Osteoblast (primary cell): ENCODE results near the gene HDAC9. TPM values are rescaled to one million over a fixed set of nuclear protein-coding genes. Genes with fewer than 3 reads are reported as not detected.
A peak's percentile ranks its signal among the peaks of the same experiment; 100 is the strongest.

ENCODE experiments used
- DNase-seq: peaks from one replicate; pipeline ENCODE4 v3.0.0; 2011; ENCODE audit warnings: low spot score, mixed read lengths; ENCODE audit not compliant: insufficient read length; ENCODE audit errors: missing footprints
- H2AFZ ChIP-seq: 2 replicates; pipeline ENCODE4 v1.6.0; 2011; ENCODE audit warnings: mild to moderate bottlenecking, low read length
- H3K27ac ChIP-seq: 2 replicates; pipeline ENCODE4 v1.5.1; 2011; ENCODE audit warnings: mild to moderate bottlenecking, low read depth, low read length, moderate library complexity
- H3K27me3 ChIP-seq: 2 replicates; pipeline ENCODE4 v1.6.0; 2012; ENCODE audit warnings: mild to moderate bottlenecking, control low read depth, inconsistent platforms, low read length, moderate library complexity; ENCODE audit not compliant: insufficient read depth
- H3K36me3 ChIP-seq: 2 replicates; pipeline ENCODE4 v1.5.1; 2011; ENCODE audit warnings: mild to moderate bottlenecking, low read length, control low read depth, moderate library complexity; ENCODE audit not compliant: insufficient read depth
- H3K4me1 ChIP-seq: 2 replicates; pipeline ENCODE4 v1.5.1; 2011; ENCODE audit warnings: mild to moderate bottlenecking, low read length, control low read depth, moderate library complexity; ENCODE audit not compliant: insufficient read depth
- H3K4me2 ChIP-seq: 2 replicates; pipeline ENCODE4 v1.6.0; 2011; ENCODE audit warnings: mild to moderate bottlenecking, low read length; ENCODE audit not compliant: insufficient read depth
- H3K4me3 ChIP-seq: fragments of 200-600 bp; sonication (generic); 3 replicates; pipeline ENCODE4 v1.5.1; 2012; ENCODE audit warnings: mild to moderate bottlenecking, low read length, inconsistent platforms; ENCODE audit not compliant: insufficient read depth
- H3K79me2 ChIP-seq: 2 replicates; pipeline ENCODE4 v1.6.0; 2012; ENCODE audit warnings: mild to moderate bottlenecking, low read length, control low read depth, inconsistent platforms; ENCODE audit not compliant: insufficient read depth
- H3K9me3 ChIP-seq: 2 replicates; pipeline ENCODE4 v1.5.1; 2011; ENCODE audit warnings: low read depth, low read length, control low read depth
- H4K20me1 ChIP-seq: 2 replicates; pipeline ENCODE4 v1.6.0; 2012; ENCODE audit warnings: mild to moderate bottlenecking, low read length, control low read depth; ENCODE audit not compliant: insufficient read depth
- total RNA-seq: library from RNA; depleted of rRNA; stranded (reverse); fragments of >200 nt; gene quantifications from 2 replicates; pipeline ENCODE4 v1.2.3, GENCODE V29; 2012
- TF ChIP-seq, protein P1 (sequence below): IDR thresholded peaks from 2 replicates; pipeline ENCODE4 v1.5.1; 2011; ENCODE audit warnings: mild to moderate bottlenecking, low read depth, low read length, moderate library complexity; ENCODE audit errors: extremely low read depth

The HDAC9 gene
- total RNA-seq, 1 donor = 21.7 TPM

DNA sequence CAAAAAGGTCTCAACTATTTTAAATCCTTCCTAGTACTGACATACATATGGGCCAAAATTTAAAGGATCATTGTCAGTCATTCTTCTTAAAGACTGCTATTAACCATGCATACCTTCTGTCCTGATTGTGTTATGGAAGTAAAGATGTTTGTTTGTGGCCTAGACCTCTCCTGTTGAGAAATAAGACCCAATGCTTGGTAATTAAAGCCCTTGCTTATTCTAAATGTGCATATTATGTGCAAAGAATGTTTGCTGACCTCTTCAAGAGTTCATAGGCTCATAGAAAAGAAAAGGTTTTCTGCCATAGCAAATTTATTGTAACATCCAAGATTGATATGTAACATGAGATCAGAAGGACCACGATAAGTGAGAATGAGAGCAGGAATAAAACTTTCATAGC is 476.3 kb downstream of the HDAC9 start:
- Histone ChIP-seq H4K20me1 (no peaks in the 10 kb centered on the region), H3K27ac (no peak overlapping the region), H3K4me3 (no peak overlapping the region), H3K9me3 (no peaks in the 10 kb centered on the region), H3K27me3 (no peaks in the 10 kb centered on the region), H3K36me3 (no peaks in the 10 kb centered on the region), H3K4me1 (peaks cover 8% of the 10 kb centered on the region), H3K4me2 (no peak overlapping the region), H2AFZ (no peak overlapping the region), H3K79me2 (no peaks in the 10 kb centered on the region)
- no peak for DNase-seq
- TF ChIP-seq, protein P1, sequence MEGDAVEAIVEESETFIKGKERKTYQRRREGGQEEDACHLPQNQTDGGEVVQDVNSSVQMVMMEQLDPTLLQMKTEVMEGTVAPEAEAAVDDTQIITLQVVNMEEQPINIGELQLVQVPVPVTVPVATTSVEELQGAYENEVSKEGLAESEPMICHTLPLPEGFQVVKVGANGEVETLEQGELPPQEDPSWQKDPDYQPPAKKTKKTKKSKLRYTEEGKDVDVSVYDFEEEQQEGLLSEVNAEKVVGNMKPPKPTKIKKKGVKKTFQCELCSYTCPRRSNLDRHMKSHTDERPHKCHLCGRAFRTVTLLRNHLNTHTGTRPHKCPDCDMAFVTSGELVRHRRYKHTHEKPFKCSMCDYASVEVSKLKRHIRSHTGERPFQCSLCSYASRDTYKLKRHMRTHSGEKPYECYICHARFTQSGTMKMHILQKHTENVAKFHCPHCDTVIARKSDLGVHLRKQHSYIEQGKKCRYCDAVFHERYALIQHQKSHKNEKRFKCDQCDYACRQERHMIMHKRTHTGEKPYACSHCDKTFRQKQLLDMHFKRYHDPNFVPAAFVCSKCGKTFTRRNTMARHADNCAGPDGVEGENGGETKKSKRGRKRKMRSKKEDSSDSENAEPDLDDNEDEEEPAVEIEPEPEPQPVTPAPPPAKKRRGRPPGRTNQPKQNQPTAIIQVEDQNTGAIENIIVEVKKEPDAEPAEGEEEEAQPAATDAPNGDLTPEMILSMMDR = no peak

DNA sequence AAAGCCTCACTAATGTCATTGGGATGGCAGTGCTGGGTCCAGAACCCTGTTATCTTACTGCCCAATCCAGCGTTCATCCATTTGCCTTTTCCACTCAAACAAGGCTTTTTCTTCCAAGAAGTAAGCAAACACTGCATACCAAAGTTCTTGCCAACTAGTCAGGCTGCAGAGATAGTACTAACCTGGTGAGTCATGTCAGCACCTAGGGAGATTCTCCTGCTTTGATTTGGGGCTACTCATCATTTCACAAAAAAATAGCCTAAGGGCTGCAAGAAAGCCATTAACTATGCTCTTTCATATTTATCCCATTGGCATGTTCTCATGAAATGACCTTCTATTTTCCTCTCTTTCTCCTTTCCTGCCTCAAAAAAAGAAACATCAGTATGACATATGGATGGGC is 479.3 kb downstream of the HDAC9 start:
- peak; percentile 44 for DNase-seq
- Histone ChIP-seq H3K9me3 (no peaks in the 10 kb centered on the region), H3K4me3 (no peak overlapping the region), H2AFZ (no peak overlapping the region), H3K79me2 (no peaks in the 10 kb centered on the region), H3K27ac (no peak overlapping the region), H3K4me2 (no peak overlapping the region), H4K20me1 (no peaks in the 10 kb centered on the region), H3K27me3 (no peaks in the 10 kb centered on the region), H3K36me3 (no peaks in the 10 kb centered on the region), H3K4me1 (peaks cover 28% of the 10 kb centered on the region)
- TF ChIP-seq, protein P1 = no peak

DNA sequence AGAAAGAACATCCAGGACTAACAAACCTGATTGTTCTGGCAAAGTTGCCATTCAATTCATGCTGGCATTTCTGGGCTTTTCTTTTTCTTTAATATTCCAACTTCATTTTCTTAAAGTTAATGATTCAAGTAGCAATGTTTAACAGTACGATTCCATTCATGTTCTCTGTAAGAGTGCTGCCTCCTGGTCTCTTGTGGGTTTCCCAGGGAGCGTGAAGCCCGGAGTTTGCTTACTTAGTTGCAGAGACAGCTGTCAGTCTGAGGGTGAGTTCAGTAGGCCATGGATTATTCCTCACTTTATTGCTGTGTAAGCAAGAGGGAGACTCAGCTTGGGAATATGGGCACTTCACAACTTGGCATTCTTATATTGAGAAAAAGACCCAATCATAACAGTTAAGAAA is 479.7 kb downstream of the HDAC9 start:
- H2AFZ ChIP-seq = no peak overlapping the region
- TF ChIP-seq, protein P1 = no peak
- H3K9me3 ChIP-seq = no peaks in the 10 kb centered on the region
- H3K4me2 ChIP-seq = no peak overlapping the region
- no peak overlapping the region for H3K4me3 ChIP-seq
- no peak for DNase-seq
- H3K27me3 ChIP-seq = no peaks in the 10 kb centered on the region
- no peak overlapping the region for H3K27ac ChIP-seq
- no peaks in the 10 kb centered on the region for H4K20me1 ChIP-seq
- H3K4me1 ChIP-seq = peaks cover 28% of the 10 kb centered on the region
- H3K79me2 ChIP-seq = no peaks in the 10 kb centered on the region
- H3K36me3 ChIP-seq = no peaks in the 10 kb centered on the region

DNA sequence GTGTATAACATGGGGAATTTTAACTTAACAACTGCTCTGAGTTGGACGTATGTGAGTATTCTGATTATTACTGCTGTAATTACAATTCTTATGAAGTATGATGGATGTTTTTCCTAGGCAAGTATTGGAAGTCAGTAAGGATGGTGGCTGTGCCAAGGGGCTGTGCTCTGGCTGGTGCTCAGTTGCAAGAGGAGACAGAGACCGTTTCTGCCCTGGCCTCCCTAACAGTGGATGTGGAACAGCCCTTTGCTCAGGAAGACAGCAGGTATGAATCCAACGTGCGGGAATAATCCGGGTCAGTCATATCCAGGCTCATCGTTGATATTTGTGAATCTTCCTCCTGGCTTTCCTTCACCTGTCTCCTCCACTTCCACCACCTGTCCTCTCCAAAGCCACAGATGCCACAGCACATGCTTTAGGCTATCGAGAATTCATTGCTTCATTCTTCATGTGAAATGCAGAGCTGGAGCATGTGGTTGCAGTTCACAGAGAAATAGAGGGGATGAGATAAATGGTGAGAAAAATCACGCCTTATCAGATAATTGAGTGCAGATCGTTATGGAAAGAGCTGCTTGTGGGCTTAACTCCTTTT is 480.2 kb downstream of the HDAC9 start:
- Histone ChIP-seq H3K4me2 (no peak overlapping the region), H3K4me1 (peaks cover 28% of the 10 kb centered on the region), H3K79me2 (no peaks in the 10 kb centered on the region), H2AFZ (no peak overlapping the region), H3K27me3 (no peaks in the 10 kb centered on the region), H3K4me3 (no peak overlapping the region), H3K36me3 (no peaks in the 10 kb centered on the region), H3K9me3 (no peaks in the 10 kb centered on the region), H3K27ac (no peak overlapping the region), H4K20me1 (no peaks in the 10 kb centered on the region)
- no peak for DNase-seq
- TF ChIP-seq, protein P1 = no peak
